Effector memory CD4-positive, alpha-beta T cell (primary cell): ENCODE data around the gene ENPEP.

Experiments used
- DNase-seq, 3 donors: peaks; one replicate each; pipeline ENCODE4 v3.0.0-alpha.2; 2020
- H3K27ac ChIP-seq: 2 replicates; pipeline ENCODE4 v1.7.0; 2013; ENCODE audit warnings: mild to moderate bottlenecking, low read length, moderate library complexity; ENCODE audit not compliant: insufficient read depth, poor library complexity, severe bottlenecking
- H3K27me3 ChIP-seq: replicated peaks from 2 replicates; pipeline ENCODE4 v1.7.0; 2013; ENCODE audit warnings: mild to moderate bottlenecking, low read length; ENCODE audit not compliant: insufficient read depth, control insufficient read depth, poor library complexity, severe bottlenecking
- H3K36me3 ChIP-seq: 2 replicates; pipeline ENCODE4 v1.7.0; 2013; ENCODE audit warnings: mild to moderate bottlenecking, low read length, moderate library complexity; ENCODE audit not compliant: control insufficient read depth, insufficient read depth
- H3K4me1 ChIP-seq: 2 replicates; pipeline ENCODE4 v1.7.0; 2013; ENCODE audit warnings: low read length, mild to moderate bottlenecking; ENCODE audit not compliant: control insufficient read depth, insufficient read depth, poor library complexity, severe bottlenecking
- H3K4me3 ChIP-seq: 2 replicates; pipeline ENCODE4 v1.7.0; 2013; ENCODE audit warnings: low read length, low read depth, mild to moderate bottlenecking; ENCODE audit not compliant: insufficient read depth, poor library complexity, severe bottlenecking
- H3K9me3 ChIP-seq: 2 replicates; pipeline ENCODE4 v1.7.0; 2013; ENCODE audit warnings: mild to moderate bottlenecking, low read length, moderate library complexity; ENCODE audit not compliant: control insufficient read depth

Gene ENPEP

DNA sequence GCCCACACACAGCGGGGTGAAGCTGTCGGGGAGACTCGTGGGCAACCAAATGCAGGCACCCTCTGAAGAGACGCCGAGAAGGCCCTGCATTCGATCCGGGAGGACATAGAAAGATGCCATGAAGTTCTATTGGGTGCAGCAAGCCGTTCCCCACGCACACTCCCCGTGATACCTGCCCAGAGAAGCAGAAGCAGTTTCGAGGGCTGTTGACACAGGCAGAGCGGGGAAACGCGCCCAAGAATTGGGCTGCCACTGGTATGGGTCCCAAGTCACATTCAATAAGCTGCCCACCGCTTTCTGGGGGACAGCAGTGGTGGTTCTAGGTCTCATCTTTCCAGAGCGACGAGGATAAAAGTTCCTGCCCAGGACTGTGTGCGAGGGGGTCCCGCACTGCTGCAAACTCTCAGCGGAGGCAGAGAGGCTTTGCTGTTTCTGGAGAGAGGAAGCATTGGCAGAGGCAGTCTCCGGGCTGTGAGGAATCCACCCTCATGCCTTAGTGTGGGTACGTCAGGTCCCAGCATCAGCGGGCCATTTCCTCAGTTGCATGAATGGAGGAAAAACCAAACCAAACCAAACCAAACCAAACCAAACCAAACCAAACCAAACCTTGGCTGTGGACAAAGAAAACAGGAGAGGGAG, 136.8 kb downstream of the ENPEP start:
- Histone ChIP-seq H3K27ac (no peak overlapping the region), H3K36me3 (no peaks in the 10 kb centered on the region), H3K27me3 (peaks cover 65% of the 10 kb centered on the region), H3K4me3 (no peak overlapping the region), H3K9me3 (no peaks in the 10 kb centered on the region), H3K4me1 (peaks cover 2% of the 10 kb centered on the region)
- no peak for DNase-seq

DNA sequence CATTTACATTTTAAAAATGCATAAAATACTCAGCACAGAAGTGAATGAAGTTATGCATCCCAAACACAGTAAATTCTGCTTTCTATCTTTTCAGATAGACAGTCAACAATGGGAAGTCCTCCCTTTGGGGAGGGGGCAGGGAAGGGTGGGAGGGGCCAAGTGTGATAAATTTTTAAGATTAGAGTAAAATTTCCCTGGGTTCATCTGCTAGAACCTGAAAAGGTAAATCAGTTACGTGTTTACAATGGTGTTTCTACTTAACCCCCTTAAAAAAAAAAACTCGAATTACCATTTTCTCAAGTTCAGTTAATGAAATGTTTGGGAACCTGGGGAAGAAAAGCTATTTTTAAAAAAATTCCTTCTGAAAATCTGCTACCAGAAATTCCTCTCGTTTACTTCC, 137.8 kb downstream of the ENPEP start:
- Histone ChIP-seq H3K36me3 (no peaks in the 10 kb centered on the region), H3K27ac (no peak overlapping the region), H3K27me3 (peaks cover 75% of the 10 kb centered on the region), H3K9me3 (no peaks in the 10 kb centered on the region), H3K4me3 (no peak overlapping the region), H3K4me1 (peaks cover 2% of the 10 kb centered on the region)
- DNase-seq: no peak

DNA sequence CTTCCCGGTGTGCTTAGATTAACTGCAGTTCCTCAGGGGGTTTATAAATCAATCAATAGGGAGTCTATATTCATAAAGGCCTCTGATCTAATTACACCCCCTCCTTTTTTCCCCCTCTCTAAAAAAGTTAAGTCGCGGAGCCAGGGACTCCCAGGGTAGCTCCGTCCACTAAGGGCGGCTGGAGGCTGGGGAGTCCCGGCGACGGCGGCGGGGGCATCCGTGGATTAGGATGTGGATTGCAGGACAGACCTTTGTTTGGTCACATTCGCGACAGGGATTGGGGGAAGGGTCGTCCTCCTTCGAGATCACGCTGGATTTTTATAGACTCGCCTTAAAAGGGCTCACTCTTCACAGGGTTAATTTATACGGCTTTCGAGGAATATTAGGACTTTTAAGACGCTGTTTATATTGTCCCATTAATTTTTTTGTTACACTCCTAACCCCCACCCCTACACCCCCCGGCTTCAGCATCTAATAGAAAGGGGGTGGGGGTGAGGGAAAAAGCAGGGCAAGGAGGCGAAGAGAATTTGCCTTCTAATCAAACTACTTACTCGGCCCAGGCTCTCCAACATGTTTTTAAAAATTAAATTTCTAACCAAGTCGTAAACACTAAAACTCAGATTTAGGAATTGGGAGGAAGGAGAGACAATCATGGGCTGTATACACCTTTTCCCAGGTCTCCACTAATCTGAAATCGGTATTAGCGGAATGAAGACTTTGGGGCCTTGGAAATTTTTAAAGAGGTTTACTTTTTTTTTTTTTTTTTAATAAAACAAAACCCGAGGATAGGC, 138.4 kb downstream of the ENPEP start:
- Histone ChIP-seq H3K4me3 (no peak overlapping the region), H3K27me3 (peaks cover 79% of the 10 kb centered on the region), H3K36me3 (no peaks in the 10 kb centered on the region), H3K27ac (no peak overlapping the region), H3K4me1 (peaks cover 2% of the 10 kb centered on the region), H3K9me3 (no peaks in the 10 kb centered on the region)
- DNase-seq: no peak
